ENCODE measurements around the gene MAP3K1.

The MAP3K1 gene

GRCh38 chr5:56831773-56832172 is 16.4 kb downstream of the MAP3K1 start:
- no peak for TF ChIP-seq CTCF (IDR thresholded peaks at IDR 0.05; ENCODE audit: low read depth, low read length, missing control alignments)
- no peak for DNase-seq (ENCODE audit: extremely low read depth, low read depth)
- H3K4me3 ChIP-seq (replicated peaks; ENCODE audit: low read depth, low read length), result no peak overlapping the region

DNA sequence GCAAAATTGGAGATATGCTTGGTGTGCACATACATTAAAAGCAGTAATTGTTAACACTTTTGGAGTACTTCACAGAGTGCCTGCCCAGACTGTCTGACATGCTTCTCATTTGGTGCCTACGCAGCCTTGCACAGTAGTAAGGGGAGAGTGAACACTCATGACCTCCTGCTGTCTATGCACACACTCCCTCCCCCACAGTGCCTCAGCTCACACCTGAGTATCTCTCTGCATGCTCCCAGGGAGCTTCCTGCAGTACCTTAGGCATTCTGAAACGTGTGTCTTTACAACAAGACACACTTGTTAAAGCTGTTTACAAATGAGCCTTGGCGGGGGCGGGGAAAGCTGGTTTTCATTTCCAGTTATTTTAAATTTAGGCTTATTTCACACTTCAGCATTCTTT is 18.0 kb downstream of the MAP3K1 start:
- no peak for TF ChIP-seq CTCF (IDR thresholded peaks at IDR 0.05; ENCODE audit: low read depth, low read length, missing control alignments)
- no peak for DNase-seq (ENCODE audit: extremely low read depth, low read depth)
- no peak overlapping the region for H3K4me3 ChIP-seq (replicated peaks; ENCODE audit: low read depth, low read length)

GRCh38 chr5:56837381-56837780 is 22.0 kb downstream of the MAP3K1 start:
- H3K4me3 ChIP-seq (replicated peaks; ENCODE audit: low read depth, low read length), result no peak overlapping the region
- DNase-seq (ENCODE audit: extremely low read depth, low read depth), result no peak

DNA sequence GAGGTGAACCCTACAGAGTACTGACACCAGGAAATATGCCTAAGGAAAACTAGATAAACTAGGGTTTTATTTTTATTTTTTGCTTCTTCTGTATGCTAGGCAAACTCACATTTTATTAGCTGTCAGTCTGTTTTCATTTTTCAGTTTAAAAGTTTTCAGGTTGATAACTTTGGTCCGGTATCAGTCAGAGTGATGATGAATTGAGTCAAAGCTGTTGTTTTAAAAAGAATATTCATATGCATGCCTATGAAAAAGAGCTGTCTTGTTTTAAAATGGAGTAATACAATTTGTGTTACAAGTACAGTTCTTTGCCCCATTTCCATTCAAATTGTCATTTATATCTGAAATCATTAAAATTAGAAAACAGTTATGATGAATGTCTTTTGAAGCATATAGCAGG is 22.6 kb downstream of the MAP3K1 start:
- DNase-seq (ENCODE audit: extremely low read depth, low read depth), result no peak
- H3K4me3 ChIP-seq (replicated peaks; ENCODE audit: low read depth, low read length), result no peak overlapping the region
- TF ChIP-seq CTCF (IDR thresholded peaks at IDR 0.05; ENCODE audit: low read depth, low read length, missing control alignments), result no peak

More at GRCh38 chr5:56837381-56837780, 22.0 kb downstream of the MAP3K1 start:
- TF ChIP-seq CTCF (IDR thresholded peaks at IDR 0.05; ENCODE audit: low read depth, low read length, missing control alignments), result no peak

GRCh38 chr5:56838409-56839039 is 23.2 kb downstream of the MAP3K1 start:
- no peak overlapping the region for H3K4me3 ChIP-seq (replicated peaks; ENCODE audit: low read depth, low read length)

DNA sequence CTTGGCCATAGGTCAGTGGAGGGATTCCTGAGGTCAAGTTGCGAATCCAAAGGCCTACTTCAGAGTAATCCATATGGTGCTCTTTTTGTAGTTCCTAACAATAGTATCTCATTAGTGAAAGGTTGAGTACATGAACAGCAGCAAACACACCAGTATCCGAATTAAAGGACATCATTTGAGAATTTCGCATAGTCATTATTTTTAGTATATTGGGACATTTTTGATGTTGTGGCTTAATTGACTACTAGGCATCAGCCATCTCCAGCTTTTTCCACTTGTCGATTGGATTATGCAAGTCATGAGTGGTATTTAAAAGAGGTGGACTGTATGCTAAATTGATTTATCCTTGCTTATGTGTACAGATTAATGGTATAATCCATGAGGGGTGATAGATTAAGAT is 23.7 kb downstream of the MAP3K1 start:
- DNase-seq (ENCODE audit: extremely low read depth, low read depth), result no peak
- no peak for TF ChIP-seq CTCF (IDR thresholded peaks at IDR 0.05; ENCODE audit: low read depth, low read length, missing control alignments)
- no peak overlapping the region for H3K4me3 ChIP-seq (replicated peaks; ENCODE audit: low read depth, low read length)

More at GRCh38 chr5:56838409-56839039, 23.2 kb downstream of the MAP3K1 start:
- DNase-seq (ENCODE audit: extremely low read depth, low read depth), result peak; percentile 38
- TF ChIP-seq CTCF (IDR thresholded peaks at IDR 0.05; ENCODE audit: low read depth, low read length, missing control alignments), result peak; percentile 26

- no peak overlapping the region for H3K4me3 ChIP-seq (replicated peaks; ENCODE audit: low read depth, low read length)
- DNase-seq (ENCODE audit: extremely low read depth, low read depth), result no peak
- no peak for TF ChIP-seq CTCF (IDR thresholded peaks at IDR 0.05; ENCODE audit: low read depth, low read length, missing control alignments)
Observed at GRCh38 chr5:56840597-56840996, 25.2 kb downstream of the MAP3K1 start.
